Jurkat, Clone E6-1 (cell line): Measurements from ENCODE around the gene PDXP.

Source experiments
- DNase-seq: peaks from one replicate; pipeline ENCODE4 v3.0.0-alpha.2; 2011; ENCODE audit warnings: low read depth, low spot score
- H3K4me3 ChIP-seq: 2 replicates; pipeline ENCODE4 v1.5.1; 2011; ENCODE audit warnings: mild to moderate bottlenecking, low read length, control low read depth, moderate library complexity

Gene PDXP

DNA sequence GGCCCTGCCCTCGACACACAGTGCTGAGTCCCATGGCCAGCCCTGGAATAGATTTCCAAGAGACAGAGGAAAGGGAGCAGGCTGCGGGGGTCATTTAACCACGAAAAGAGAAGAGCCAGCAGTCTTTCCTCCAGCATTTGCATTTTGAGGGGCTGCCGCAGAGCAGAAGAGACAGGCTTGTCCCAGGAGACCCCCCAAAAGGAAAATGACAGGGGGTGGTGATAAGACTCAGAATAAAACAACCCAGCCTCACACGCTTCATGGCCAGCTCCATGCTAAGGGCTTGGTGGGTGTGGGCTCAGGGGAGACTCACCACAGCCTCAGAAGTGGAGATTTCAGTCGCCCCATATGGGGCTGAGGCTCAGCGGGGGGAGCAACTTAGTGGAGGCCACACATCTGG, 55.2 kb downstream of the PDXP start:
- H3K4me3 ChIP-seq = no peak overlapping the region
- no peak for DNase-seq

DNA sequence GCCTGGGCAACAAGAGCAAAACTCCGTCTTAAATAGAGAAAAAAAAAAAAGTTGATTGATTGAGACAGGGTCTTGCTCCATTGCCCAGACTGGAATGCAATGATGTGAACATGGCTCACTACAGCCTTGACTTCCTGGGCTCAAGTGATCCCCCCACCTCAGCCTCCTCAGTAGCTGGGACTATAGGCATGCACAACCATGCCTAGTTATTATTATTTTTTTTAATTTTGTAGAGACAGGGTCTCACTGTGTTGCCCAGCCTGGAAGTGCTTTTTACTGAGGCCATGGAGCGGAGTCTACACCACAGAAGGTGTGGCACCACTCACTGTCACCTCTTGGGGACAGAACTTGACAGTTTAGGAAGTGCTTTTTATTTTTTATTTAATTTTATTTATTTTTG, 56.1 kb downstream of the PDXP start:
- DNase-seq = no peak
- no peak overlapping the region for H3K4me3 ChIP-seq

DNA sequence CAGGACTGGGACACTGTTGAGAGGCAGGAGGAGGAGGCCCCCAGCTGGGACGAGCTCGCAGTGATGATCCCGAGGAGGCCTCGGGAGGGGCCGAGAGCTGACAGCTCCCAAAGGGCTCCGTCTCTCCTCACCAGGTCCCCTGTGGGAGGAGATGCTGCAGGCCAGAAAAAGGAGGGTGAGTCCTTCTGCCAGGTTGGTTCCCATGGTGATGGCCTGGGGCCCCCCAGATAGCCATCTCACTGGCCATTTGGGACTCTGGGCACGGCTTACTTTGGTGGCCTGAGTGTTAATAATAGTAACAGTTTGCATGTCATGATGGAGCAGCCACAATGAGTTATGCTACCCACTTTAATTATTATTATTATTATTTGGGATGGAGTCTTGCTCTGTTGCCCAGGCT, 57.2 kb downstream of the PDXP start:
- no peak for DNase-seq
- no peak overlapping the region for H3K4me3 ChIP-seq
